GM12878 (cell line): ENCODE measurements around the gene TPK1. TPM values are rescaled to one million over a fixed set of nuclear protein-coding genes. Genes with fewer than 3 reads are reported as not detected.

Experiments
- ATAC-seq: fragments of 200-7000 bp; cut with Tn5 transposase; 3 replicates; pipeline ENCODE4 v1.9.1; 2020; ENCODE audit warnings: mild to moderate bottlenecking, moderate library complexity
- BruUV-seq: library from RNA; stranded (reverse); fragments of 400-500 nt; replicated peaks from 2 replicates; lab custom pipeline; 2021; lab: Mats Ljungman, UMichigan
- CTCF ChIA-PET: fragments of 300-600 bp; sonication (Branson Sonifier 250); formaldehyde crosslinking; extraction: SDS; loops from one replicate; lab custom pipeline; 2021; ENCODE audit warnings: inconsistent platforms; lab: Yijun Ruan, JAX
- POLR2A ChIA-PET: fragments of 350-600 bp; formaldehyde crosslinking; extraction: SDS; loops from one replicate; lab custom pipeline; 2021; ENCODE audit warnings: inconsistent platforms; lab: Charles Lee
- RAD21 ChIA-PET: fragments of 300-600 bp; sonication (Branson Sonifier 250); formaldehyde crosslinking; loops from one replicate; lab custom pipeline; 2023; ENCODE audit warnings: antibody characterized with exemption; ENCODE audit not compliant: unreplicated experiment; lab: Charles Lee
- SMC1A ChIA-PET: fragments of 300-600 bp; sonication (Branson Sonifier 250); formaldehyde crosslinking; loops from one replicate; lab custom pipeline; 2023; ENCODE audit not compliant: unreplicated experiment, uncharacterized antibody; lab: Charles Lee
- DNase-seq: peaks from one replicate; pipeline ENCODE4 v3.0.0-alpha.2; 2011; ENCODE audit warnings: low read depth, low spot score
- FAIRE-seq: peaks from 3 replicates; lab custom pipeline; 2011; peaks lifted over from hg19 to GRCh38; lab: Jason Lieb, UNC
- H2AFZ ChIP-seq: 2 replicates; pipeline ENCODE4 v1.6.0; 2011; ENCODE audit warnings: low read depth, low read length, control low read depth; ENCODE audit not compliant: control insufficient read depth
- H3K27ac ChIP-seq: 2 replicates; pipeline ENCODE4 v1.5.1; 2011; ENCODE audit warnings: control low read depth; ENCODE audit not compliant: control insufficient read depth, insufficient read depth
- H3K27me3 ChIP-seq, 2 experiments: replicated peaks in 1 of 2; 2 replicates each; pipeline versions ENCODE4 v1.6.0 to v1.6.1; 2011; ENCODE audit warnings: low read length in 1 of 2; ENCODE audit not compliant: control insufficient read depth in 2 of 2, insufficient read depth in 2 of 2
- H3K36me3 ChIP-seq, 2 experiments: 2 replicates each; pipeline ENCODE4 v1.5.1; 2011; ENCODE audit warnings: low read length in 1 of 2; ENCODE audit not compliant: control insufficient read depth in 2 of 2, insufficient read depth in 2 of 2
- H3K4me1 ChIP-seq: 2 replicates; pipeline ENCODE4 v1.6.1; 2011; ENCODE audit warnings: mild to moderate bottlenecking, low read length, moderate library complexity, mixed read lengths; ENCODE audit not compliant: control insufficient read depth, insufficient read depth
- H3K4me2 ChIP-seq: 2 replicates; pipeline ENCODE4 v1.6.0; 2011; ENCODE audit warnings: control low read depth; ENCODE audit not compliant: control insufficient read depth, insufficient read depth
- H3K4me3 ChIP-seq: fragments of 200-600 bp; sonication (generic); 2 replicates; pipeline ENCODE4 v1.5.1; 2016
- H3K79me2 ChIP-seq: 2 replicates; pipeline ENCODE4 v1.6.0; 2011; ENCODE audit warnings: low read length; ENCODE audit not compliant: control insufficient read depth, insufficient read depth
- H3K9ac ChIP-seq: 2 replicates; pipeline ENCODE4 v1.8.0; 2011; ENCODE audit warnings: low read length, control low read depth, mixed read lengths; ENCODE audit not compliant: control insufficient read depth, insufficient read depth
- H3K9me3 ChIP-seq: replicated peaks from 3 replicates; pipeline ENCODE4 v1.5.1; 2011; ENCODE audit warnings: mild to moderate bottlenecking, low read length; ENCODE audit not compliant: control insufficient read depth, insufficient read depth
- H4K20me1 ChIP-seq: 2 replicates; pipeline ENCODE4 v1.6.0; 2011; ENCODE audit not compliant: control insufficient read depth, insufficient read depth
- CREM ChIP-seq: IDR thresholded peaks from 2 replicates; pipeline ENCODE4 v1.6.1; 2014; ENCODE audit warnings: antibody characterized with exemption, low read depth
- FOXK2 ChIP-seq: fragments of 450-650 bp; IDR thresholded peaks from 2 replicates; pipeline ENCODE4 v1.6.1; 2017; ENCODE audit warnings: mild to moderate bottlenecking, moderate library complexity
- FOXM1 ChIP-seq: IDR thresholded peaks from 2 replicates; pipeline ENCODE4 v1.6.1; 2012; ENCODE audit warnings: low read depth, mild to moderate bottlenecking, inconsistent platforms, low read length, moderate library complexity
- HDGF ChIP-seq: fragments of 450-650 bp; IDR thresholded peaks from 2 replicates; pipeline ENCODE4 v1.6.1; 2016; ENCODE audit warnings: antibody characterized with exemption
- IRF5 ChIP-seq: fragments of 450-650 bp; IDR thresholded peaks from 2 replicates; pipeline ENCODE4 v1.6.1; 2017; ENCODE audit warnings: borderline replicate concordance
- LARP7 ChIP-seq: fragments of 450-650 bp; IDR thresholded peaks from 2 replicates; pipeline ENCODE4 v1.6.1; 2017; ENCODE audit warnings: mild to moderate bottlenecking
- MTA3 ChIP-seq: IDR thresholded peaks from 2 replicates; pipeline ENCODE4 v1.6.1; 2012; ENCODE audit warnings: low read length, inconsistent platforms, borderline replicate concordance
- NKRF ChIP-seq: fragments of 450-650 bp; conservative IDR thresholded peaks from 2 replicates; pipeline ENCODE4 v1.6.1; 2017; ENCODE audit warnings: mild to moderate bottlenecking, moderate library complexity
- NR2C1 ChIP-seq: fragments of 450-650 bp; IDR thresholded peaks from 2 replicates; pipeline ENCODE4 v1.6.1; 2017; ENCODE audit warnings: antibody characterized with exemption, mild to moderate bottlenecking, moderate library complexity
- RAD21 ChIP-seq: IDR thresholded peaks from 2 replicates; pipeline ENCODE4 v1.6.1; 2011; ENCODE audit warnings: mild to moderate bottlenecking, low read depth, low read length, moderate library complexity; ENCODE audit not compliant: insufficient read depth
- RUNX3 ChIP-seq: IDR thresholded peaks from 2 replicates; pipeline ENCODE4 v1.6.1; 2012; ENCODE audit warnings: low read length, inconsistent platforms
- SUZ12 ChIP-seq: fragments of 200-600 bp; sonication (generic); IDR thresholded peaks from one replicate; pipeline ENCODE4 v1.6.1; 2018; ENCODE audit warnings: antibody characterized with exemption, mild to moderate bottlenecking; ENCODE audit not compliant: unreplicated experiment
- TCF12 ChIP-seq: IDR thresholded peaks from 2 replicates; pipeline ENCODE4 v1.6.1; 2011; ENCODE audit warnings: low read depth, mild to moderate bottlenecking, low read length
- WGBS: methylation state at CpG from one replicate; pipeline ENCODE4 v1.1.6; 2016; ENCODE audit warnings: low lambda C conversion rate; ENCODE audit not compliant: insufficient replicate concordance, insufficient coverage; ENCODE audit errors: missing lambda C conversion rate; 5-methylcytosine and 5-hydroxymethylcytosine counted together
- in situ Hi-C: fragments of 300-500 bp; cut with MboI; formaldehyde crosslinking; loops from 9 replicates; pipeline ENCODE4 v1.14.3; 2018; ENCODE audit warnings: mixed read lengths
- intact Hi-C: fragments of 100-400 bp; cut with micrococcal nuclease; formaldehyde crosslinking; loops from one replicate; pipeline ENCODE4 v1.14.2; 2022; ENCODE audit not compliant: unreplicated experiment
- polyA plus RNA-seq, 11 experiments: library from polyadenylated mRNA; depleted of rRNA in 4 of 11; unstranded in 6 of 11; stranded (reverse) in 5 of 11; fragments of >200 nt; fragmentation: Nextera tagmentation in 4 of 11; fragmentation: Illumina TruSeq in 1 of 11; extraction: Ambion mirVana in 4 of 11; extraction: Trizol in 1 of 11; gene quantifications; 1 replicate in 1 of 11; 2 replicates in 10 of 11; pipeline versions ENCODE4 v1.2.1 to v1.2.3, GENCODE V29; 2011 to 2016; ENCODE audit warnings: inconsistent platforms in 2 of 11, missing spikeins in 2 of 11, low read depth in 1 of 11
- total RNA-seq, 4 experiments: library from RNA; depleted of rRNA in 3 of 4; stranded (reverse); fragments of >200 nt in 3 of 4; fragmentation: Illumina TruSeq in 1 of 4; extraction: Trizol in 1 of 4; gene quantifications; 2 replicates each; pipeline versions ENCODE4 v1.2.1 to v1.2.3, GENCODE V29; 2013 to 2021
- TF ChIP-seq, protein P1 (sequence below): fragments of 450-650 bp; formaldehyde crosslinking; IDR thresholded peaks from 2 replicates; pipeline ENCODE4 v1.4.0; 2022; ENCODE audit warnings: mild to moderate bottlenecking, moderate library complexity
- TF ChIP-seq, protein P2 (sequence below): IDR thresholded peaks from 2 replicates; pipeline ENCODE4 v1.6.1; 2011; ENCODE audit warnings: borderline replicate concordance, low read depth, mild to moderate bottlenecking, moderate library complexity, mixed read lengths, low read length; ENCODE audit not compliant: insufficient read depth; ENCODE audit errors: extremely low read length

TPK1 gene
- total and polyA plus RNA-seq, 10 of the 15 experiments (the other 5 are each of a cell fraction or from before 2014, with no cell fraction given): 7.1 to 19.0 (median 9.3) TPM

DNA sequence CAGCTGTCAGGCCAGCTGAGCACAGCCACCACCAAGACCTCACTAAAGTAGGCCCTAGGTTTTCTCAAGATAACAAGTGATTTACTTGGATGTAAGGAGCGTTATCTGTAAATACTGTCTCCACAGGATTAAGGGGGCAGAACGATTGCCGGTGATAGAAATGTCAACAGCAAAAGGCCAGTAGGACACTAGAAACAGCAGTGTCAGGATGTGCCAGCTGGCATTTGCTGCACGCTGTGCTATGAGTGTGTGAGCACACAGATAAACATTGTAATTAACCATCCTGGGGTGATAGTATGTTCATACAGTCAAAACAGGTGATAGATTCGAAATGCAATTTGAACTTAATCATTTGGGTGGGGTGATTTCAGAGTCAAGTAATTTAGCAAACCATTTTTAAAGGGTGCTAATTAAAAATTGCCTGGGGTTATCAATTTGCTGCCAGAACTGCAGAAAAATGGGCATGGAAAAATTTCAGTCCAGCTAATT is 396.1 kb downstream of the TPK1 start (continued):
- TF ChIP-seq NKRF (no peak), RAD21 (no peak), IRF5 (no peak), HDGF (no peak)
- TF ChIP-seq, all 136 proteins: peak for 0

DNA sequence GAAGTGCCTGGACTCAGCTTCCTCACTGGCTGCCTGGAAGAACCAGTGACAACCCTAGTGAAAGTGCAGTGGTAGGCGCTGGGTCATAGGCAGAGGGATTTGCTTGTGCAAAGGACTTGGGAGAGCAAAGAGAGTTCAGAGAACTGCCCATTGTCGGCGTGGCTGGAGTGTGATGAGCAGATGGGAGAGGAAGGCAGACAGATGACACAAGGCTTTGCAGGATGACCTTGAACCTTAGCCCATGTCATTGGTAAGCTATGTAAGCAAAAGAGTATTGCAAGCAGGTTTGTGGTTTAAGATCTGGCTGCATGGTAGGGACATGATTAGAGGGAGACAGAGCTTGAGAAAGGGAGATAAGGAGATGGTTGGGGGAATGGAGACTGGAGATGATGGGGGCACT is 397.1 kb downstream of the TPK1 start:
- intact Hi-C loops: loop anchor here (5.0 kb wide), 1 partner anchor 46 kb away; no protein-coding TSS in a partner anchor
- no peaks in the 10 kb centered on the region for H3K27me3 ChIP-seq
- H3K4me3 ChIP-seq: no peak overlapping the region
- SMC1A ChIA-PET: no interaction called here
- in situ Hi-C loops: no loop called here
- POLR2A ChIA-PET: no interaction called here
- H3K4me1 ChIP-seq: no peaks in the 10 kb centered on the region
- no TSS peak for BruUV-seq
- CTCF ChIA-PET: interaction anchor here (2.3 kb wide), 1 partner anchor 8 kb away, joined by 8 read pairs; no protein-coding TSS in a partner anchor
- no peak overlapping the region for H3K4me2 ChIP-seq
- WGBS: 43% methylated on average over 3 of the region's 3 CpGs
- no peaks in the 10 kb centered on the region for H4K20me1 ChIP-seq
- H3K27ac ChIP-seq: no peak overlapping the region
- no peak overlapping the region for H3K9ac ChIP-seq
- no peak for FAIRE-seq
- H3K9me3 ChIP-seq: no peaks in the 10 kb centered on the region
- DNase-seq: no peak
- H3K79me2 ChIP-seq: no peaks in the 10 kb centered on the region
- H3K36me3 ChIP-seq: no peaks in the 10 kb centered on the region
- no peak for ATAC-seq
- H2AFZ ChIP-seq: no peak overlapping the region
- no peak for TF ChIP-seq MTA3
- TF ChIP-seq CREM: no peak
- no peak for TF ChIP-seq FOXK2
- TF ChIP-seq, protein P1, sequence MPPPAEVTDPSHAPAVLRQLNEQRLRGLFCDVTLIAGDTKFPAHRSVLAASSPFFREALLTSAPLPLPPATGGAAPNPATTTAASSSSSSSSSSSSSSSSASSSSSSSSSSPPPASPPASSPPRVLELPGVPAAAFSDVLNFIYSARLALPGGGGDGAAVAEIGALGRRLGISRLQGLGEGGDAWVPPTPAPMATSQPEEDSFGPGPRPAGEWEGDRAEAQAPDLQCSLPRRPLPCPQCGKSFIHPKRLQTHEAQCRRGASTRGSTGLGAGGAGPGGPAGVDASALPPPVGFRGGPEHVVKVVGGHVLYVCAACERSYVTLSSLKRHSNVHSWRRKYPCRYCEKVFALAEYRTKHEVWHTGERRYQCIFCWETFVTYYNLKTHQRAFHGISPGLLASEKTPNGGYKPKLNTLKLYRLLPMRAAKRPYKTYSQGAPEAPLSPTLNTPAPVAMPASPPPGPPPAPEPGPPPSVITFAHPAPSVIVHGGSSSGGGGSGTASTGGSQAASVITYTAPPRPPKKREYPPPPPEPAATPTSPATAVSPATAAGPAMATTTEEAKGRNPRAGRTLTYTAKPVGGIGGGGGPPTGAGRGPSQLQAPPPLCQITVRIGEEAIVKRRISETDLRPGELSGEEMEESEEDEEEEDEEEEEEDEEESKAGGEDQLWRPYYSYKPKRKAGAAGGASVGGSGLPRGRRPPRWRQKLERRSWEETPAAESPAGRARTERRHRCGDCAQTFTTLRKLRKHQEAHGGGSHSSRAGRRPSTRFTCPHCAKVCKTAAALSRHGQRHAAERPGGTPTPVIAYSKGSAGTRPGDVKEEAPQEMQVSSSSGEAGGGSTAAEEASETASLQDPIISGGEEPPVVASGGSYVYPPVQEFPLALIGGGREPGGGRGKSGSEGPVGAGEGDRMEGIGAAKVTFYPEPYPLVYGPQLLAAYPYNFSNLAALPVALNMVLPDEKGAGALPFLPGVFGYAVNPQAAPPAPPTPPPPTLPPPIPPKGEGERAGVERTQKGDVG: no peak
- no peak for TF ChIP-seq RUNX3
- TF ChIP-seq NR2C1: no peak
- TF ChIP-seq, protein P2, sequence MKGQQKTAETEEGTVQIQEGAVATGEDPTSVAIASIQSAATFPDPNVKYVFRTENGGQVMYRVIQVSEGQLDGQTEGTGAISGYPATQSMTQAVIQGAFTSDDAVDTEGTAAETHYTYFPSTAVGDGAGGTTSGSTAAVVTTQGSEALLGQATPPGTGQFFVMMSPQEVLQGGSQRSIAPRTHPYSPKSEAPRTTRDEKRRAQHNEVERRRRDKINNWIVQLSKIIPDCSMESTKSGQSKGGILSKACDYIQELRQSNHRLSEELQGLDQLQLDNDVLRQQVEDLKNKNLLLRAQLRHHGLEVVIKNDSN: no peak
- no peak for TF ChIP-seq TCF12
- no peak for TF ChIP-seq SUZ12
- no peak for TF ChIP-seq FOXM1
- TF ChIP-seq LARP7: no peak
- TF ChIP-seq, all 136 proteins: peak for 0
- RAD21 ChIA-PET: no interaction called here
